HG03558 (cell line): ENCODE measurements around the gene CSPG4.

Experiments used
- ATAC-seq: cut with Tn5 transposase; IDR thresholded peaks from one replicate; pipeline ENCODE4 v1.9.1; 2021; ENCODE audit warnings: moderate number of reproducible peaks; ENCODE audit not compliant: unreplicated experiment; ENCODE audit errors: extremely low read depth

CSPG4 gene

GRCh38 chr15:75653347-75653913 is 59.2 kb downstream of the CSPG4 start:
- no peak for ATAC-seq

DNA sequence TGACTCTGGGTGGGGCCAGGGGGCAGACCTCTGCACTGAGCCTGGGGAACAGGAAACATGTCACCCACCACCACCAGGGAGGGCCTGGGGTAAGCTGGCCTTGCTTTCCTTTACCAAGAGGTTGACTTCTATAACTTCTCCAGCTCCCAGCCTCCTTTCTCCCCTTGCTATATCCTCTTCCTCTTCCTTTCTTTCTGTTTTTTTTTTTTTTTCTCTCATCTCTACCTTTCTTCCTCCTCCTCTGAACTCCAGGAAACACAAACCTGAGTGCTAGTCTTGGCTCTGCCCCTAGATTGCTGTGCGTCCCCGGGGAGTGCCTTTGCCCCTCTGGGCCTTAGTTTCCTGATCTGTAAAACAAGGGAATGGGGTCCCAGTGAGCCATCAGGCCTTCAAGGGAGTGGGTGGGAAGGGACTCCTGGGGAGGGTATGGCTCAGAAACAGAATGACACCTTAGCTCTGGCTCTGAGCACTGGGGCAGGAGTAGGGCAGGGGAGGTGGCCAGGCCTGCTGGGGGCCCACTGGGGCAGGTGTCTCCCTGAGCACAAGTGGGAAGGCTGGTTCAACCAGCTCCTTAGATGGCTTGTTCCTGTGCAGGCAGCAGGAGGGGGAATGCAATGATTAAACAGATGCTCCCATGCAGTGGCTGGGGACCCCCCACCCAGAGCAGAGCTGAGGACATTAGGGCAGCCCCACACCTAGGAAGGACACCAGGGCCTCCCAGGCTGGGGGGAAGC is 60.7 kb downstream of the CSPG4 start:
- ATAC-seq: no peak

GRCh38 chr15:75650908-75651809 is 61.5 kb downstream of the CSPG4 start:
- no peak for ATAC-seq

DNA sequence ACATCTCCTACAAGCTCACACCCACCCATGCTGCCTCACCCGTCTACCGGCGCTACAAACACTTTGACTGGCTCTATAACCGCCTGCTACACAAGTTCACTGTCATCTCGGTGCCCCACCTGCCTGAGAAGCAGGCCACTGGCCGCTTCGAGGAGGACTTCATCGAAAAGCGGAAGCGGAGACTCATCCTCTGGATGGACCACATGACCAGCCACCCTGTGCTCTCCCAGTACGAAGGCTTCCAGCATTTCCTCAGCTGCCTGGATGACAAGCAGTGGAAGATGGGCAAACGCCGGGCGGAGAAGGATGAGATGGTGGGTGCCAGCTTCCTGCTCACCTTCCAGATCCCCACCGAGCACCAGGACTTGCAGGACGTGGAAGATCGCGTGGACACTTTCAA is 62.8 kb downstream of the CSPG4 start:
- ATAC-seq: no peak

DNA sequence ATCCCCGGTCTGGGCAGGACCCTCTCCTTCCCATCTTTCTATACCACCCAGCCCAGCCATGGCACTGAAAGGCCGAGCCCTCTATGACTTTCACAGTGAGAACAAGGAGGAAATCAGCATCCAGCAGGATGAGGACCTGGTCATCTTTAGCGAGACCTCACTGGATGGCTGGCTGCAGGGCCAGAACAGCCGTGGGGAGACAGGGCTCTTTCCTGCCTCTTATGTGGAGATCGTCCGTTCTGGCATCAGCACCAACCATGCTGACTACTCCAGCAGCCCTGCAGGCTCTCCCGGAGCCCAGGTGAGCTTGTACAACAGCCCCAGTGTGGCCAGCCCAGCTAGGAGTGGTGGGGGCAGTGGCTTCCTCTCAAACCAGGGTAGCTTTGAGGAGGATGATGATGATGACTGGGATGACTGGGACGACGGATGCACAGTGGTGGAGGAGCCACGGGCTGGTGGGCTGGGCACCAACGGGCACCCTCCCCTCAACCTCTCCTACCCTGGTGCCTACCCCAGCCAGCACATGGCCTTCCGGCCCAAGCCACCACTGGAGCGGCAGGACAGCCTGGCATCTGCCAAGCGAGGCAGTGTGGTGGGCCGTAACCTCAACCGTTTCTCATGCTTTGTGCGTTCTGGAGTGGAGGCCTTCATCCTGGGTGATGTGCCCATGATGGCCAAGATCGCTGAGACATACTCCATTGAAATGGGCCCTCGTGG is 63.4 kb downstream of the CSPG4 start:
- no peak for ATAC-seq

DNA sequence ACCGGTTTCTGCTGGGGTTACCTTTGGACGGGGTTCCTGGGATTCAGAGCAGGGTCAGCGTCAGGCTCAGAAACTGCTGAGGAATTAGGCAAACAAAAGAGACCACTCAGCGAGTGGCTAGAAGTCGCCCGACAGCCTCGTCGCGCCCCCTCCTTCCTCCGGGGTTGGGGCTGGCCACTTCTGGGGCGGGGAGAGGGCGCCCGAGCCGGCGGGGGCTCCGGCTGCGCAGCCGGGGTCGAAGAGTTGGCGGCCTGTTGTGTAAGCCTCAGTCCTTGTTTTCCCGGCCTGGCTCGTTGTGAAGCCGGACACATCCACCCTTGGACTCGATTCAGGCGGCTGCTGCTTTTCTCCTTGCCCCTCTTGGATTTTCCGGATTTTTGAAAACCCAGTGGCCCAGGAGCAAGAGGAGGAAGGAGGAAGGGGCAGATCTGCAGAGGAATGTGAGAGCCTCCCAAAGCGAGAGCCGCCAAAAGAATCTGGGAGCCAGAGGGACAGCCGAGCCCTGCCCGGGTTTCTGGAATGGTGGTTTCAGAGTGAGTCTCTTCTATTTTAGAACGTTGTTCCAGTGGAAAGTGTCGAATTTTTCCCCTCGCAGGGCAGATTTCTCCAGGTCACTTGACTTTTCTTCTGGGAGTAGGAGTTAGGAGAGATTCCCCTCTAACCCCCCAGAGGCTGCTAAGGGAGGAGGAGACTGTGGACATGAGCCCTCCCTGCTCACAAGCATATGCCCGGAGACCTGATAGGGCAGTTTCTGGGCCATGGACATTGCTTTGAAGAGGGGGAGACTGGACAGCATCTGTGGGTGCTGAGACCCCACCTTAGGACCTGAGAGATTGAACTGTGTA is 64.3 kb downstream of the CSPG4 start:
- no peak for ATAC-seq

GRCh38 chr15:75647370-75648155 is 65.1 kb downstream of the CSPG4 start, which contains the start of gene SNX33:
TSS of gene SNX33 (plus strand) at chr15:75647912. CDS start at chr15:75649103, 1,191 bp downstream.
- ATAC-seq: no peak

- no peak for ATAC-seq
These were observed 65.7 kb downstream of the CSPG4 start for GRCh38 chr15:75646944-75647364.

- no peak for ATAC-seq
These were observed 66.3 kb downstream of the CSPG4 start for GRCh38 chr15:75646112-75646943.

GRCh38 chr15:75644376-75644775 is 68.3 kb downstream of the CSPG4 start:
- no peak for ATAC-seq

GRCh38 chr15:75641603-75642002 is 71.0 kb downstream of the CSPG4 start:
- no peak for ATAC-seq

- ATAC-seq: no peak
These were observed 71.5 kb downstream of the CSPG4 start for GRCh38 chr15:75641179-75641503.

DNA sequence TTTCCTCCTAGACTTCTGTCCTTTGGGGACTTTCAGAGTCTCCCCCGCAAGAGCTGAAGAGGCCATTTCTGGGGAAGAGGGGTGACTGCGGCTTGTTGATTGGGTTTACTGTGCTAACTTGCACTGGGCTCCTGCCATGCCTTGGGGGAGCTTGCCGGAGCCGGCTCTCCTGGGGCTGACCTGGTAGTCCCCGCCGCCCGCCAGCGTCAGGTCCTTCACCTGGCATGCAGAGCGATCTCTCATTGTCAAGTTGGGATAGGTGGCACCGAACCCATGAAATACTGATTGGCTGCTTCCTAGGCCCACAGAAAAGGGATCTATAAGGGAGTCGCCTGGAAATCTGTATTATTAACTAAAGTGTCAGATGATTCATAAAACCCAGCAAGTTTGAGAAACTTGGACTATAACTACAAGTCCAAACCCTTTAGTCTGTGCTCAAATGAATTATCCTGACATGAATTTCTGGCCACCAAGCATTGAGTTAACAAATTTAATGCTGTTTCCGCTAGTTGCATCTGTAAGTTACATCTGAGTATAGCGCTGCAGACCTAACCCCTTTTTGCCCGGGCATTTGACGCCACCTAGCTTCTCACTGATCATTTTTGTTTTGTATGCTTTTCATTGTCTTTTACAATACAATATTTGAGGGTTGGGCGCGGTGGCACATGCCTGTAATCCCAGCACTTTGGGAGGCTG is 72.0 kb downstream of the CSPG4 start:
- ATAC-seq: peak; percentile 5

GRCh38 chr15:75639709-75640482 is 72.8 kb downstream of the CSPG4 start, which contains the start of gene IMP3:
TSS of gene IMP3 (minus strand) at chr15:75640224. CDS start at chr15:75640168, 56 bp downstream.
- ATAC-seq: peak; percentile 78

- ATAC-seq: no peak
These were observed 73.4 kb downstream of the CSPG4 start for GRCh38 chr15:75639191-75639708.

- ATAC-seq: no peak
These were observed 75.2 kb downstream of the CSPG4 start for GRCh38 chr15:75637245-75638009.
